CD8-positive, alpha-beta memory T cell (primary cell): ENCODE measurements around the gene MYO3B. TPM values are rescaled to one million over a fixed set of nuclear protein-coding genes. Genes with fewer than 3 reads are reported as not detected.

Experiments
- CTCF ChIA-PET: fragments of 350-600 bp; sonication (Branson Sonifier 250); formaldehyde crosslinking; loops from one replicate; lab custom pipeline; 2021; ENCODE audit warnings: antibody characterized with exemption; lab: Charles Lee
- POLR2A ChIA-PET: fragments of 350-600 bp; sonication (Branson Sonifier 250); formaldehyde crosslinking; loops from one replicate; lab custom pipeline; 2021; ENCODE audit warnings: antibody characterized with exemption; lab: Charles Lee
- DNase-seq, 5 donors: peaks; one replicate each; pipeline versions ENCODE4 v3.0.0 to v3.0.0-alpha.2; 2020 to 2022; ENCODE audit warnings: mixed read lengths in 1 of 5
- H3K27ac ChIP-seq: one replicate; pipeline ENCODE4 v1.7.0; 2013; ENCODE audit warnings: low read depth, mild to moderate bottlenecking, low read length, moderate library complexity
- H3K27me3 ChIP-seq: 2 replicates; pipeline ENCODE4 v1.7.0; 2013; ENCODE audit warnings: low read length, mild to moderate bottlenecking; ENCODE audit not compliant: insufficient read depth, poor library complexity, severe bottlenecking
- H3K36me3 ChIP-seq: 2 replicates; pipeline ENCODE4 v1.7.0; 2013; ENCODE audit warnings: mild to moderate bottlenecking, low read length, moderate library complexity; ENCODE audit not compliant: insufficient read depth
- H3K4me1 ChIP-seq: 2 replicates; pipeline ENCODE4 v1.7.0; 2013; ENCODE audit warnings: mild to moderate bottlenecking, low read length, moderate library complexity; ENCODE audit not compliant: insufficient read depth
- H3K4me3 ChIP-seq: 2 replicates; pipeline ENCODE4 v1.7.0; 2013; ENCODE audit warnings: mild to moderate bottlenecking, low read length
- H3K9me3 ChIP-seq: 2 replicates; pipeline ENCODE4 v1.7.0; 2013; ENCODE audit warnings: mild to moderate bottlenecking, low read length
- H3K27ac Mint-ChIP-seq, 8 donors: one replicate each; pipeline ENCODE4 v1.8.0; 2020 to 2021; ENCODE audit warnings: mixed read lengths in 8 of 8, mild to moderate bottlenecking in 6 of 8, inconsistent platforms in 3 of 8, moderate library complexity in 3 of 8
- H3K27me3 Mint-ChIP-seq, 2 donors: one replicate each; pipeline ENCODE4 v1.8.0; 2020 to 2021; ENCODE audit warnings: mixed read lengths in 2 of 2, mild to moderate bottlenecking in 1 of 2, moderate library complexity in 1 of 2
- H3K36me3 Mint-ChIP-seq, 3 donors: one replicate each; pipeline ENCODE4 v1.8.0; 2020 to 2021; ENCODE audit warnings: mixed read lengths in 3 of 3, inconsistent platforms in 1 of 3, mild to moderate bottlenecking in 1 of 3
- H3K4me1 Mint-ChIP-seq, 3 donors: one replicate each; pipeline ENCODE4 v1.8.0; 2020 to 2021; ENCODE audit warnings: mixed read lengths in 3 of 3, inconsistent platforms in 1 of 3, mild to moderate bottlenecking in 1 of 3
- H3K4me3 Mint-ChIP-seq, 7 donors: one replicate each; pipeline ENCODE4 v1.8.0; 2020 to 2021; ENCODE audit warnings: mixed read lengths in 7 of 7, mild to moderate bottlenecking in 6 of 7, moderate library complexity in 4 of 7, inconsistent platforms in 2 of 7
- H3K9me3 Mint-ChIP-seq, 5 donors: one replicate each; pipeline ENCODE4 v1.8.0; 2020 to 2022; ENCODE audit warnings: mixed read lengths in 5 of 5, mild to moderate bottlenecking in 3 of 5, moderate library complexity in 2 of 5, inconsistent platforms in 1 of 5
- polyA plus RNA-seq: library from polyadenylated mRNA; unstranded; fragments of 300-500 nt; fragmentation: Illumina TruSeq; gene quantifications from one replicate; pipeline ENCODE4 v1.2.3, GENCODE V29; 2021
- total RNA-seq, 2 experiments: library from RNA; stranded (reverse); gene quantifications; one replicate each; pipeline ENCODE4 v1.2.3, GENCODE V29; 2021

MYO3B gene
- total and polyA plus RNA-seq, 3 experiments from 2014 or later, result 0.08 to 0.33 (median 0.18) TPM

DNA sequence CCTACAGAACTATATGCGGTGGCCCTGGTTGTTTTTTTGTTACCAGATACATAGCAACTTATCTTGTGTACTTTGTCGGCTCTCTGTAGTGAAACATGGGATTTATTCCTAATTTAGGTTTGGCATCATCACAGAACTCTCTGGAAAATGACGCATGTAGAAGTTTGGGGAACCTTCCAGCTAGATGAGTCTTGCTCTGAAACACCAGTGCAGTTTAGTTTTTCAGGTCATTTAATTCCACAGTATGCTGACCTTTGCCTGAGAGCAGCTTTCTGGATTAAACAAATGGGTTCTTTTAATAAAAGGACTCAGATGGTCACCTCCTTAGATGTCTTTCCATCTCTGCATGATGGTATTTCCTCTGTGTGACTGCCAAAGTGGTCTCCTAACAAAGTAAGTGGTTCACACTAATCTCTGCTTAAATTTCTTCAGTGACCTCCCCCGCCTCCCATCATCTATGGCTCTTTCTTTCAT lies 39.9 kb downstream of the MYO3B start:
- CTCF ChIA-PET, result no interaction called here

DNA sequence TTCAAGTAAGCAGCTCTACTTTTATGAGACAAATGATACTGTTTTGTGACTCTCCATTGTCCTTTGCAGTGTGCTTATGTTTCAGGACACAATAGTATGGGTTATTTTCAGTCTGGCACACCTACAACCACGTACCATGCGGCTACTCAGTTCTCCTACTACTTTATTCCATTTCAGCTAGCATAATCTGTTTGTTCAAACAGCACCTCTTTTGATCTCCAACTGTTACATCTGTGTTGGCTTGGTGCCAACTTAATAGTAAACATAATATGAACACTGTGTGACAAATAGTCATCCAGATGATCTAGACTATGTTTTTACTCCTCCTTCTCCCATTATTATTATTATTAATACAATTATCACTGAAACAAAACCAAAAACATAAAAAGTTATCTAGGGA lies 40.5 kb downstream of the MYO3B start:
- no peak for DNase-seq

More for the DNA sequence above, 39.9 kb downstream of the MYO3B start:
- Mint-ChIP-seq H3K9me3 (peaks cover 0 to 2% (median 0%) of the 10 kb centered on the region in 5 donors), H3K27me3 (peaks cover 3 to 6% of the 10 kb centered on the region in 2 donors), H3K27ac (no peak overlapping the region), H3K36me3 (no peaks in the 10 kb centered on the region), H3K4me1 (no peaks in the 10 kb centered on the region), H3K4me3 (no peak overlapping the region)
- POLR2A ChIA-PET, result no interaction called here
- Histone ChIP-seq H3K27ac (no peak overlapping the region), H3K27me3 (no peaks in the 10 kb centered on the region), H3K36me3 (no peaks in the 10 kb centered on the region), H3K4me3 (no peak overlapping the region), H3K4me1 (no peaks in the 10 kb centered on the region), H3K9me3 (no peaks in the 10 kb centered on the region)
- no peak for DNase-seq

DNA sequence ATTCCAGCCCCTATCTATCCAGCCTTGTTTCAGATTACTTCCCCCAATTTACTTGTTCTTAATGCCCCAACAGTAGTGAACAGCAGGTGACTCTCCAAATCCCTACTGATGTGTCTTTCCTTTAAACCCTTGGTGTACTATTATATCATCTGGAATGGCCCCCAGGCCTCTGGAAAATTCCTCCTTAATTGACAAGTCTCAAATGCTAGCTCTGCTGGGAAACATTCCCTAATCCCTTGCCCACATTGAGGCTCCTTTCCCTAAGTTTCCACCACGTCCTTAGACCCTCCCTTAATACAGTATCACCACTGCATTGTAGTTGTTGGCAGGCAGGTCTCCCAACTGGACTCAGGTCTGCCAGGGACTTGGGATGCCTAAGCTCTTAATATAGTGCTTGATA lies 41.0 kb downstream of the MYO3B start:
- Histone ChIP-seq H3K27me3 (no peaks in the 10 kb centered on the region), H3K4me3 (no peak overlapping the region), H3K36me3 (no peaks in the 10 kb centered on the region), H3K27ac (no peak overlapping the region), H3K4me1 (no peaks in the 10 kb centered on the region), H3K9me3 (no peaks in the 10 kb centered on the region)
- ChIA-PET POLR2A (no interaction called here), CTCF (no interaction called here)
- no peak for DNase-seq
- Mint-ChIP-seq H3K27me3 (peaks cover 3 to 7% of the 10 kb centered on the region in 2 donors), H3K4me1 (no peaks in the 10 kb centered on the region), H3K9me3 (no peaks in the 10 kb centered on the region), H3K4me3 (no peak overlapping the region), H3K36me3 (no peaks in the 10 kb centered on the region), H3K27ac (no peak overlapping the region)

More for the DNA sequence above, 40.5 kb downstream of the MYO3B start:
- Mint-ChIP-seq H3K36me3 (no peaks in the 10 kb centered on the region), H3K4me3 (no peak overlapping the region), H3K9me3 (no peaks in the 10 kb centered on the region), H3K27me3 (peaks cover 3 to 6% of the 10 kb centered on the region in 2 donors), H3K4me1 (no peaks in the 10 kb centered on the region), H3K27ac (no peak overlapping the region)
- no peak overlapping the region for H3K27ac ChIP-seq
- H3K4me1 ChIP-seq, result no peaks in the 10 kb centered on the region
- H3K4me3 ChIP-seq, result no peak overlapping the region
- ChIA-PET POLR2A (no interaction called here), CTCF (no interaction called here)
- H3K27me3 ChIP-seq, result no peaks in the 10 kb centered on the region
- H3K36me3 ChIP-seq, result no peaks in the 10 kb centered on the region
- H3K9me3 ChIP-seq, result no peaks in the 10 kb centered on the region

DNA sequence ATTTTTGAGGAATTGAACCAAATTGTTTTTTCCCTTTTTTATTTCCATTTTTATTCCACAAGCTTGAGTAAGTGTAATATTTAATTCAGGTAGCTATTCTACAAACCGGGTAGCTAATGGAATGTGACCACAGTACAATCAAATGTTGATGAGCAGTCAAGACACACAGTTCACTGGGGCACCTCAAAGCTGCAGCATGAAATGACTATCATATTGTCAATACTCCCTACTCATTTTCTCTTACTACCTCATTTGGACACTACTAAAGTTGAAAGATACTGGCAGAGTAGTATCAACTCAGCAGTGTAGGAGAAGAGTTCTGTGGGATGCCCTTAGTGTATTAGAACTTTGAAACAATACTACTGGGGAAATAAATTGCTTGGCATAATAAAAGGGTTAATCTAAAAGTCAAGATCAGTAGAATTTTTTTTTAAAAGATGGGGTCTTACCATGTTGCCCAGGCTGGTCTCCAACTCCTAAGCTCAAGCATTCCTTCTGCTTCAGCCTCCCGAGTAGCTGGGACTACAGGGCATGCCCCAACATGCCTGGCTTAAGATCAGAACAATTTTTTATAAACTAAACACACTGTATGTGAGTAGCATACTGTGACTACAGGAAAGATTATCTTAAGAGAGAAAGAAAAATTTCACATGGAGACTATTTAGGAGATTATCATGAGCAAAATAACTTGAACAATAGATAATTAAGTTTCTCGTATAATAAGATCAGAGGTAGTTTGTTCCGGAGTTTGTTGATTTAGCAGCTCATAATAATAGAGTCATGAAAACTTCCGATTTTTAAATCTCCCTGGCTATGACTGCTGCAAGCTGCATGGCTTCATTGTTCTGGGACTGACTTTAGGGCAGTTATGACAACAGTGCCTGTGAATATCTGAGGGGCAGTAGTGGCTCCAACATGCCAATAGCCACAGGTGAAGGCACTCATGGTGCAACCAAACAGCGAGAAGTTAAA lies 43.7 kb downstream of the MYO3B start:
- Mint-ChIP-seq H3K4me1 (no peaks in the 10 kb centered on the region), H3K9me3 (no peaks in the 10 kb centered on the region), H3K4me3 (no peak overlapping the region), H3K27me3 (peaks cover under 1 to 8% of the 10 kb centered on the region in 2 donors), H3K27ac (no peak overlapping the region), H3K36me3 (no peaks in the 10 kb centered on the region)
- DNase-seq, result no peak
- Histone ChIP-seq H3K4me1 (no peaks in the 10 kb centered on the region), H3K27me3 (no peaks in the 10 kb centered on the region), H3K36me3 (no peaks in the 10 kb centered on the region), H3K9me3 (no peaks in the 10 kb centered on the region), H3K4me3 (no peak overlapping the region), H3K27ac (no peak overlapping the region)
- POLR2A ChIA-PET, result no interaction called here
- CTCF ChIA-PET, result no interaction called here

DNA sequence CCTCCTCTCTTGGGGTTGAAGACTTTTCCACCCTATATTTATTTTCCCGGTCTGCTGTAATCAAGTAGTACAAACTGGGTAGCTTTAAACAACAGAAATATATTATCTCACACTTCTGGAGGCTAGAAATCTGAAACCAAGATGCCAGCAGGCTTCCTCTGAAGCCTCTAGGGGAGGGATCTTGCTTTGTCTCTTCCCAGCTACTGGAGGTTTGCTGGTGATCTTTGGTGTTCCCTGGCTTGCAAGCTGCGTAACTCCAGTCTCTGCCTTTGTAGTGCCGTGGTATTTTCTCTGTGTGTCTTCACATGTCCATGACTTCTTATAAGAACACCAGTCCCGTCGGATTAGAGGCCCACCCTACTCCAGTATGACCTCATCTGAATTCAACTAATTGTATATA lies 44.4 kb downstream of the MYO3B start:
- POLR2A ChIA-PET, result no interaction called here
- H3K27me3 Mint-ChIP-seq, result peaks cover 0 to 5% of the 10 kb centered on the region in 2 donors
- no peaks in the 10 kb centered on the region for H3K36me3 ChIP-seq
- no peak overlapping the region for H3K27ac Mint-ChIP-seq
- H3K4me3 ChIP-seq, result no peak overlapping the region
- DNase-seq, result no peak
- no peaks in the 10 kb centered on the region for H3K36me3 Mint-ChIP-seq
- H3K27ac ChIP-seq, result no peak overlapping the region
- CTCF ChIA-PET, result no interaction called here
- H3K4me3 Mint-ChIP-seq, result no peak overlapping the region
- no peaks in the 10 kb centered on the region for H3K27me3 ChIP-seq
- no peaks in the 10 kb centered on the region for H3K9me3 ChIP-seq
- H3K4me1 Mint-ChIP-seq, result no peaks in the 10 kb centered on the region
- H3K9me3 Mint-ChIP-seq, result no peaks in the 10 kb centered on the region
- no peaks in the 10 kb centered on the region for H3K4me1 ChIP-seq

DNA sequence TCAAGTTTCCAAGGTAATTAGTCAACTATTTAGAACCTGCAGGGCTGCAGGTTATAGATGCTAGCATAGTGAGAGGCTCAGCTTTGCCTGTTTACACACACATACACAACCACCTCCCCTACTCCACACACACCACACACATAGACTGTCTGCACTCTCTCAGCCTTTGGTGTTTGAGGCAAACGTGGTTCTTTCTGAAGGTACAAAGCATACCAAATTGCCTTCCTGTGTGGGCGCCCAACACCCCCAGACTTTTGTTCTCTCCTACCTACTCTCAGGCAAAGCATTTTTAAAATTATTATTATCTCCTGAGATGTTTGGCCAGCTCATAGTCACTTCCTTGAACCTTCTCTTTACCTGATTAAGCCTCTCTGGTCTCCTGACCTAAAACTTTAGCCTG lies 44.9 kb downstream of the MYO3B start:
- Histone ChIP-seq H3K4me3 (no peak overlapping the region), H3K27me3 (no peaks in the 10 kb centered on the region), H3K4me1 (no peaks in the 10 kb centered on the region), H3K36me3 (no peaks in the 10 kb centered on the region), H3K9me3 (no peaks in the 10 kb centered on the region), H3K27ac (no peak overlapping the region)
- peaks cover 0 to 4% of the 10 kb centered on the region in 2 donors for H3K27me3 Mint-ChIP-seq
- no peaks in the 10 kb centered on the region for H3K9me3 Mint-ChIP-seq
- H3K4me1 Mint-ChIP-seq, result no peaks in the 10 kb centered on the region
- H3K4me3 Mint-ChIP-seq, result no peak overlapping the region
- POLR2A ChIA-PET, result no interaction called here
- CTCF ChIA-PET, result no interaction called here
- no peak overlapping the region for H3K27ac Mint-ChIP-seq
- no peak for DNase-seq
- H3K36me3 Mint-ChIP-seq, result no peaks in the 10 kb centered on the region

DNA sequence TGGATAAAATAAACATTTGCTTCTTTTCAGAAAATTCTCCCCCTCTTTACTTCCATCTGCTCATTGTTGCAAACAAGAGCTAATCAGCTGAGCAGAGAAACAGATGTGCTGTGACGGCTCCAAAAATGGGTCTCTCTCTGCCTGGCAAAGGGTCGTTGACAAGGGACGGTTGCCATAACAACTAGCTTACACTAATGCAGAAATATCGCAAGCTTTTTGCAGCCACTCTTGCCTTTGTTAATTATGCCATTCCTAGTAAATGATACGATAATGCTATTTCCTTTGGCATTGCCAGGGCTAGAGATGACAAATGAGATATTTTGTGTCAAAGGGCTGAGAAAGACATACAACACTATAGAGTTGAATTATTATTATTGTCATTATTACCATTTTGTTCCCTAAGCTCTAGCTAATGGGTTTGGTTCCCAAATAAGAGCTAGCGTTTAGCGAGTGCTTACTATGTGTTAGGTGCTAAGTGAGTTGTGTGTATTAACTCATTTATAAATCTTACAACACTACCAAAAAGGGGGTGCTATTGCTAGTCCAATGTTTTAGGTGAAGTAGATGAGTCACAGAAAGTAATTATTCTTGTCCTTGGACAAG lies 46.8 kb downstream of the MYO3B start:
- Mint-ChIP-seq H3K9me3 (no peaks in the 10 kb centered on the region), H3K4me1 (no peaks in the 10 kb centered on the region), H3K27me3 (peaks cover 0 to 2% of the 10 kb centered on the region in 2 donors), H3K4me3 (no peak overlapping the region), H3K36me3 (no peaks in the 10 kb centered on the region), H3K27ac (no peak overlapping the region)
- H3K4me1 ChIP-seq, result no peaks in the 10 kb centered on the region
- ChIA-PET CTCF (no interaction called here), POLR2A (no interaction called here)
- H3K9me3 ChIP-seq, result no peaks in the 10 kb centered on the region
- no peak overlapping the region for H3K4me3 ChIP-seq
- no peak overlapping the region for H3K27ac ChIP-seq
- H3K27me3 ChIP-seq, result no peaks in the 10 kb centered on the region
- no peaks in the 10 kb centered on the region for H3K36me3 ChIP-seq
- DNase-seq, result no peak

DNA sequence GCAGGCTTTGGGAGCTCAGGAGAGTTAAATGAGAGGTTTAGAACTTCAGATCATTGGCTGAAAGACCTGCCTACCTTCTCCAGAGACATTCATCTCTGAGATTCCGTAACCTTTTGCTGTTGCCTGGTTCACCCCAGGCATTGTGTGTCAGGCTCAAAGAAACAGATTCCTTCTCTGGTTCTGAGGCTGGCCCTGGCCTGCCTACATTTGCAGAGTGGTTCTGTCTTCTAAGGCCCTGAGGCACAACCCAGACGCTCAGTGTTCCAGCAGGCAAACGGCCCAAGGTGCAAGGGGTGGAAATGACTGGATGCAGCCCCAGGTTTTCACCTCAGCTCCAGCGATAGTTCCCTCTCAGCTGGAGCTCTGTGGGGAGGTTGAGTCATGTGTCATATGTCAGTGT lies 48.3 kb downstream of the MYO3B start:
- Mint-ChIP-seq H3K27ac (peak overlapping the region in 1 of 8 donors; percentile 72), H3K27me3 (peaks cover 0 to 2% of the 10 kb centered on the region in 2 donors), H3K4me3 (no peak overlapping the region), H3K9me3 (no peaks in the 10 kb centered on the region), H3K4me1 (no peaks in the 10 kb centered on the region), H3K36me3 (no peaks in the 10 kb centered on the region)
- Histone ChIP-seq H3K4me1 (no peaks in the 10 kb centered on the region), H3K4me3 (no peak overlapping the region), H3K27ac (no peak overlapping the region), H3K27me3 (no peaks in the 10 kb centered on the region), H3K36me3 (no peaks in the 10 kb centered on the region), H3K9me3 (no peaks in the 10 kb centered on the region)
- POLR2A ChIA-PET, result no interaction called here
- DNase-seq, result no peak
- CTCF ChIA-PET, result no interaction called here
